ENCODE data around the gene DLEC1.

The DLEC1 gene

GRCh38 chr3:37992271-37993066 lies 46.5 kb upstream of the DLEC1 start:
- no peak overlapping the region for H3K4me3 ChIP-seq (ENCODE audit: low read depth, low read length)
- no peak for TF ChIP-seq CTCF (IDR thresholded peaks at IDR 0.05; ENCODE audit: low read depth, low read length, missing control alignments)
- in situ Hi-C loops (cut with HindIII; ENCODE audit: low sequenced_read_pairs): no loop called here
- no peak for DNase-seq (ENCODE audit: low read depth)

- in situ Hi-C loops (cut with HindIII; ENCODE audit: low sequenced_read_pairs): no loop called here
- DNase-seq (ENCODE audit: low read depth): no peak
- no peak overlapping the region for H3K4me3 ChIP-seq (ENCODE audit: low read depth, low read length)
- TF ChIP-seq CTCF (IDR thresholded peaks at IDR 0.05; ENCODE audit: low read depth, low read length, missing control alignments): no peak
Observed at GRCh38 chr3:37993067-37993455, 45.9 kb upstream of the DLEC1 start.

GRCh38 chr3:37993460-37993819 lies 45.6 kb upstream of the DLEC1 start:
- no peak for TF ChIP-seq CTCF (IDR thresholded peaks at IDR 0.05; ENCODE audit: low read depth, low read length, missing control alignments)
- no peak for DNase-seq (ENCODE audit: low read depth)
- H3K4me3 ChIP-seq (ENCODE audit: low read depth, low read length): peak overlapping the region; percentile 52
- in situ Hi-C loops (cut with HindIII; ENCODE audit: low sequenced_read_pairs): no loop called here

GRCh38 chr3:37993820-37994638 lies 45.0 kb upstream of the DLEC1 start:
- no peak for TF ChIP-seq CTCF (IDR thresholded peaks at IDR 0.05; ENCODE audit: low read depth, low read length, missing control alignments)
- DNase-seq (ENCODE audit: low read depth): no peak
- H3K4me3 ChIP-seq (ENCODE audit: low read depth, low read length): peak overlapping the region; percentile 52
- in situ Hi-C loops (cut with HindIII; ENCODE audit: low sequenced_read_pairs): no loop called here

GRCh38 chr3:37994639-37994972 lies 44.4 kb upstream of the DLEC1 start:
- peak overlapping the region; percentile 52 for H3K4me3 ChIP-seq (ENCODE audit: low read depth, low read length)
- in situ Hi-C loops (cut with HindIII; ENCODE audit: low sequenced_read_pairs): no loop called here

More at GRCh38 chr3:37994639-37994972, 44.4 kb upstream of the DLEC1 start:
- TF ChIP-seq CTCF (IDR thresholded peaks at IDR 0.05; ENCODE audit: low read depth, low read length, missing control alignments): no peak
- DNase-seq (ENCODE audit: low read depth): no peak
